B cell (primary cell): ENCODE measurements around the gene PRR16.
"Not testable (repeated sequence)": the region's sequence is repeated elsewhere in the genome, so short reads cannot be mapped to it uniquely, and the experiment has no call there.

Experiments used
- EZH2 ChIP-seq: IDR thresholded peaks from 2 replicates; pipeline ENCODE4 v1.6.1; 2012; ENCODE audit warnings: borderline replicate concordance, low read depth, mild to moderate bottlenecking, moderate library complexity, low read length; ENCODE audit not compliant: insufficient read depth, poor library complexity, severe bottlenecking
- TF ChIP-seq, protein P1 (sequence below): fragments of 200-600 bp; IDR thresholded peaks from one replicate; pipeline ENCODE4 v1.8.0; 2022; ENCODE audit warnings: antibody characterized with exemption, mild to moderate bottlenecking

DNA sequence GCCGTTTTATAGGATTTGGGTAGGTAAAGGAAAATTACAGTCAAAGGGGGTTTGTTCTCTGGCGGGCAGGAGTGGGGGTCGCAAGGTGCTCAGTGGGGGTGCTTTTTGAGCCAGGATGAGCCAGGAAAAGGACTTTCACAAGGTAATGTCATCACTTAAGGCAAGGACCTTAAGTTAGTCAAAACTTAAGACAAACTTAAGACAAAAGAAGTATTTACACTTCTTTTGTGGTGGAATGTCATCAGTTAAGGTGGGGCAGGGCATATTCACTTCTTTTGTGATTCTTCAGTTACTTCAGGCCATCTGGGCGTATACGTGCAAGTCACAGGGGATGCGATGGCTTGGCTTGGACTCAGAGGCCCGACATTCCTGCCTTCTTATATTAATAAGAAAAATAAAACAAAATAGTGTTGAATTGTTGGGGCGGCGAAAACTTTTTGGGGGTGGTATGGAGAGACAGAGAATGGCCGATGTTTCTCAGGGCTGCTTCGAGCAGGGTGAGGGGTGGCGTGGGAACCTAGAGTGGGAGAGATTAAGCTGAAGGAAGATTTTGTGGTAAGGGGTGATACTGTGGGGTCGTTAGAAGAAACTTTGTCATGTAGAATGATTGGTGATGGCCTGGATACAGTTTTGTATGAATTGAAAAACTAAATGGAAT is 233.7 kb downstream of the PRR16 start:
- TF ChIP-seq, protein P1, sequence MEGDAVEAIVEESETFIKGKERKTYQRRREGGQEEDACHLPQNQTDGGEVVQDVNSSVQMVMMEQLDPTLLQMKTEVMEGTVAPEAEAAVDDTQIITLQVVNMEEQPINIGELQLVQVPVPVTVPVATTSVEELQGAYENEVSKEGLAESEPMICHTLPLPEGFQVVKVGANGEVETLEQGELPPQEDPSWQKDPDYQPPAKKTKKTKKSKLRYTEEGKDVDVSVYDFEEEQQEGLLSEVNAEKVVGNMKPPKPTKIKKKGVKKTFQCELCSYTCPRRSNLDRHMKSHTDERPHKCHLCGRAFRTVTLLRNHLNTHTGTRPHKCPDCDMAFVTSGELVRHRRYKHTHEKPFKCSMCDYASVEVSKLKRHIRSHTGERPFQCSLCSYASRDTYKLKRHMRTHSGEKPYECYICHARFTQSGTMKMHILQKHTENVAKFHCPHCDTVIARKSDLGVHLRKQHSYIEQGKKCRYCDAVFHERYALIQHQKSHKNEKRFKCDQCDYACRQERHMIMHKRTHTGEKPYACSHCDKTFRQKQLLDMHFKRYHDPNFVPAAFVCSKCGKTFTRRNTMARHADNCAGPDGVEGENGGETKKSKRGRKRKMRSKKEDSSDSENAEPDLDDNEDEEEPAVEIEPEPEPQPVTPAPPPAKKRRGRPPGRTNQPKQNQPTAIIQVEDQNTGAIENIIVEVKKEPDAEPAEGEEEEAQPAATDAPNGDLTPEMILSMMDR: not testable (repeated sequence)
- not testable (repeated sequence) for TF ChIP-seq EZH2
